Dermis blood vessel endothelial cell (primary cell): ENCODE measurements around the gene CFAP61. TPM values are rescaled to one million over a fixed set of nuclear protein-coding genes. Genes with fewer than 3 reads are reported as not detected.
"Not testable (repeated sequence)": the region's sequence is repeated elsewhere in the genome, so short reads cannot be mapped to it uniquely, and the experiment has no call there.

Source experiments
- DNase-seq: peaks from one replicate; pipeline ENCODE4 v3.0.0; 2010
- total RNA-seq: library from RNA; depleted of rRNA; stranded (reverse); fragments of >200 nt; gene quantifications from 2 replicates; pipeline ENCODE4 v1.2.3, GENCODE V29; 2014

CFAP61 gene
- total RNA-seq, 1 donor from 2014 or later: not detected

GRCh38 chr20:20092827-20093226, 40.5 kb downstream of the CFAP61 start:
- DNase-seq: no peak

GRCh38 chr20:20094410-20094809, 42.1 kb downstream of the CFAP61 start:
- no peak for DNase-seq

- DNase-seq: no peak
These were observed 43.0 kb downstream of the CFAP61 start for GRCh38 chr20:20095114-20095872.

GRCh38 chr20:20096421-20096820, 44.1 kb downstream of the CFAP61 start:
- DNase-seq: no peak

- DNase-seq: no peak
These were observed 48.5 kb downstream of the CFAP61 start for GRCh38 chr20:20100881-20101280.

- no peak for DNase-seq
These were observed 49.8 kb downstream of the CFAP61 start for GRCh38 chr20:20102163-20102562.

- DNase-seq: no peak
These were observed 50.5 kb downstream of the CFAP61 start for GRCh38 chr20:20102716-20103258.

- no peak for DNase-seq
These were observed 51.2 kb downstream of the CFAP61 start for GRCh38 chr20:20103486-20103885.

GRCh38 chr20:20123187-20123586, 70.9 kb downstream of the CFAP61 start:
- not testable (repeated sequence) for DNase-seq

- DNase-seq: peak; percentile 45
These were observed 78.1 kb downstream of the CFAP61 start for GRCh38 chr20:20130399-20130798.

- DNase-seq: peak; percentile 53
These were observed 82.7 kb downstream of the CFAP61 start for GRCh38 chr20:20134941-20135575.

GRCh38 chr20:20136313-20136712, 84.0 kb downstream of the CFAP61 start:
- no peak for DNase-seq

GRCh38 chr20:20137851-20138250, 85.5 kb downstream of the CFAP61 start:
- no peak for DNase-seq

GRCh38 chr20:20138301-20139064, 86.2 kb downstream of the CFAP61 start:
- DNase-seq: no peak

- DNase-seq: no peak
These were observed 87.1 kb downstream of the CFAP61 start for GRCh38 chr20:20139403-20139802.

- DNase-seq: no peak
These were observed 90.8 kb downstream of the CFAP61 start for GRCh38 chr20:20143165-20143564.

GRCh38 chr20:20143646-20144045, 91.3 kb downstream of the CFAP61 start:
- DNase-seq: no peak

GRCh38 chr20:20148779-20149178, 96.4 kb downstream of the CFAP61 start:
- no peak for DNase-seq

- no peak for DNase-seq
These were observed 97.9 kb downstream of the CFAP61 start for GRCh38 chr20:20150241-20150640.

- DNase-seq: no peak
These were observed 108.2 kb downstream of the CFAP61 start for GRCh38 chr20:20160520-20160919.

- DNase-seq: no peak
These were observed 109.3 kb downstream of the CFAP61 start for GRCh38 chr20:20161611-20162010.

GRCh38 chr20:20167698-20168097, 115.4 kb downstream of the CFAP61 start:
- no peak for DNase-seq

GRCh38 chr20:20173254-20173653, 120.9 kb downstream of the CFAP61 start:
- DNase-seq: no peak
